ENCODE results near the gene OR2AG1.

GRCh38 chr11:6747097-6747668 is 35.6 kb upstream of the OR2AG1 start:
- TF ChIP-seq CTCF (IDR thresholded peaks at IDR 0.05) (no peak), POLR2A (IDR thresholded peaks at IDR 0.05) (no peak)

Data from testis (tissue), 2 donors.